BLaER1 treated with 17β-estradiol and CSF1 and Interleukin-3, amounts not matched to agents 10 nM and 100 nM (cell line): ENCODE results near the gene GHRH.

Experiments
- H3K27ac ChIP-seq, 11 experiments: shearing (Covaris generic); formaldehyde crosslinking; 2 replicates each; pipeline ENCODE4 v1.8.1; 2022
- H3K27me3 ChIP-seq, 11 experiments: shearing (Covaris generic); formaldehyde crosslinking; 2 replicates each; pipeline ENCODE4 v1.8.1; 2022
- H3K36me3 ChIP-seq, 11 experiments: shearing (Covaris generic); formaldehyde crosslinking; 2 replicates each; pipeline ENCODE4 v1.8.1; 2022
- H3K4me1 ChIP-seq, 10 experiments: shearing (Covaris generic); formaldehyde crosslinking; 2 replicates each; pipeline ENCODE4 v1.8.1; 2022
- H3K4me2 ChIP-seq, 11 experiments: shearing (Covaris generic); formaldehyde crosslinking; 2 replicates each; pipeline ENCODE4 v1.8.1; 2022
- H3K4me3 ChIP-seq, 10 experiments: shearing (Covaris generic); formaldehyde crosslinking; 2 replicates each; pipeline ENCODE4 v1.8.1; 2022
- H3K9ac ChIP-seq, 11 experiments: shearing (Covaris generic); formaldehyde crosslinking; 2 replicates each; pipeline ENCODE4 v1.8.1; 2022
- H3K9me3 ChIP-seq, 11 experiments: shearing (Covaris generic); formaldehyde crosslinking; replicated peaks in 1 of 11; 2 replicates each; pipeline ENCODE4 v1.8.1; 2022
- H4K20me1 ChIP-seq, 11 experiments: shearing (Covaris generic); formaldehyde crosslinking; 2 replicates each; pipeline ENCODE4 v1.8.1; 2022
- Cebpa-rat ChIP-seq, 11 experiments: shearing (Covaris generic); IDR thresholded peaks; 2 replicates each; pipeline ENCODE4 v1.8.1; 2022

The GHRH gene

GRCh38 chr20:37243076-37243936 is 18.3 kb downstream of the GHRH start:
- Histone ChIP-seq H3K27ac (no peak overlapping the region), H3K36me3 (peaks cover 65 to 80% (median 74%) of the 10 kb centered on the region in 11 experiments), H3K27me3 (no peaks in the 10 kb centered on the region), H3K4me3 (no peak overlapping the region), H3K9me3 (no peaks in the 10 kb centered on the region), H3K9ac (no peak overlapping the region), H4K20me1 (peaks cover 0 to 31% (median 8%) of the 10 kb centered on the region in 11 experiments; a peak in 8 of 22 replicates), H3K4me2 (no peak overlapping the region), H3K4me1 (peaks cover 0 to 2% (median 0%) of the 10 kb centered on the region in 10 experiments; a peak in 2 of 20 replicates)
- no peak for TF ChIP-seq Cebpa-rat (IDR thresholded peaks at IDR 0.05)

GRCh38 chr20:37242503-37242902 is 19.1 kb downstream of the GHRH start:
- Histone ChIP-seq H3K4me3 (no peak overlapping the region), H3K9ac (no peak overlapping the region), H3K4me2 (no peak overlapping the region), H3K27me3 (no peaks in the 10 kb centered on the region), H3K4me1 (no peaks in the 10 kb centered on the region), H3K27ac (no peak overlapping the region), H3K36me3 (peaks cover 73 to 88% (median 82%) of the 10 kb centered on the region in 11 experiments), H3K9me3 (no peaks in the 10 kb centered on the region), H4K20me1 (peaks cover 0 to 34% (median 8%) of the 10 kb centered on the region in 11 experiments; a peak in 8 of 22 replicates)
- no peak for TF ChIP-seq Cebpa-rat (IDR thresholded peaks at IDR 0.05)

- peaks cover 93 to 100% (median 97%) of the 10 kb centered on the region in 11 experiments for H3K36me3 ChIP-seq
Measured at GRCh38 chr20:37240337-37241067, 21.1 kb downstream of the GHRH start.

GRCh38 chr20:37238935-37239451 is 22.6 kb downstream of the GHRH start:
- Histone ChIP-seq H3K4me3 (no peak overlapping the region), H3K27ac (no peak overlapping the region), H4K20me1 (peaks cover 0 to 38% (median 19%) of the 10 kb centered on the region in 11 experiments; a peak in 15 of 22 replicates), H3K4me2 (no peak overlapping the region), H3K9ac (no peak overlapping the region), H3K4me1 (peaks cover 0 to 15% (median 10%) of the 10 kb centered on the region in 10 experiments; a peak in 14 of 20 replicates), H3K9me3 (no peaks in the 10 kb centered on the region), H3K27me3 (no peaks in the 10 kb centered on the region), H3K36me3 (peaks cover 100% of the 10 kb centered on the region in 11 experiments)
- no peak for TF ChIP-seq Cebpa-rat (IDR thresholded peaks at IDR 0.05)

More at GRCh38 chr20:37240337-37241067, 21.1 kb downstream of the GHRH start:
- no peak for TF ChIP-seq Cebpa-rat (IDR thresholded peaks at IDR 0.05)
- Histone ChIP-seq H3K9me3 (no peaks in the 10 kb centered on the region), H3K9ac (no peak overlapping the region), H4K20me1 (peaks cover 0 to 34% (median 8%) of the 10 kb centered on the region in 11 experiments; a peak in 10 of 22 replicates), H3K4me3 (no peak overlapping the region), H3K27me3 (no peaks in the 10 kb centered on the region), H3K4me1 (peaks cover 0 to under 1% (median 0%) of the 10 kb centered on the region in 10 experiments; a peak in 2 of 20 replicates), H3K27ac (no peak overlapping the region), H3K4me2 (no peak overlapping the region)

- H3K27me3 ChIP-seq = no peaks in the 10 kb centered on the region
- H3K4me3 ChIP-seq = no peak overlapping the region
- peaks cover 0 to 20% (median 11%) of the 10 kb centered on the region in 10 experiments; a peak in 14 of 20 replicates for H3K4me1 ChIP-seq
- H3K27ac ChIP-seq = no peak overlapping the region
- peaks cover 100% of the 10 kb centered on the region in 11 experiments for H3K36me3 ChIP-seq
- TF ChIP-seq Cebpa-rat (IDR thresholded peaks at IDR 0.05) = no peak
- H4K20me1 ChIP-seq = peaks cover 0 to 38% (median 21%) of the 10 kb centered on the region in 11 experiments; a peak in 15 of 22 replicates
- H3K4me2 ChIP-seq = no peak overlapping the region
- H3K9ac ChIP-seq = no peak overlapping the region
- no peaks in the 10 kb centered on the region for H3K9me3 ChIP-seq
Measured at GRCh38 chr20:37238426-37238825, 23.2 kb downstream of the GHRH start.

GRCh38 chr20:37237656-37238055 is 24.0 kb downstream of the GHRH start:
- Histone ChIP-seq H3K36me3 (peaks cover 100% of the 10 kb centered on the region in 11 experiments), H3K27ac (no peak overlapping the region), H3K4me1 (peaks cover 0 to 20% (median 11%) of the 10 kb centered on the region in 10 experiments; a peak in 14 of 20 replicates)

GRCh38 chr20:37236462-37236861 is 25.2 kb downstream of the GHRH start:
- Histone ChIP-seq H3K9me3 (no peaks in the 10 kb centered on the region), H3K4me3 (no peak overlapping the region), H4K20me1 (peaks cover 0 to 56% (median 23%) of the 10 kb centered on the region in 11 experiments; a peak in 16 of 22 replicates), H3K4me2 (no peak overlapping the region), H3K36me3 (peaks cover 100% of the 10 kb centered on the region in 11 experiments), H3K27ac (no peak overlapping the region), H3K9ac (no peak overlapping the region), H3K27me3 (no peaks in the 10 kb centered on the region), H3K4me1 (peaks cover 0 to 20% (median 11%) of the 10 kb centered on the region in 10 experiments; a peak in 14 of 20 replicates)
- TF ChIP-seq Cebpa-rat (IDR thresholded peaks at IDR 0.05) = no peak

More at GRCh38 chr20:37237656-37238055, 24.0 kb downstream of the GHRH start:
- H4K20me1 ChIP-seq = peaks cover 0 to 44% (median 22%) of the 10 kb centered on the region in 11 experiments; a peak in 16 of 22 replicates
- H3K9me3 ChIP-seq = no peaks in the 10 kb centered on the region
- no peak overlapping the region for H3K4me2 ChIP-seq
- no peak for TF ChIP-seq Cebpa-rat (IDR thresholded peaks at IDR 0.05)
- H3K9ac ChIP-seq = no peak overlapping the region
- H3K27me3 ChIP-seq = no peaks in the 10 kb centered on the region
- no peak overlapping the region for H3K4me3 ChIP-seq

- peak overlapping the region in 5 of 11 experiments; percentile 38 to 60 (median 47); a peak in 9 of 22 replicates for H3K4me2 ChIP-seq
- no peak for TF ChIP-seq Cebpa-rat (IDR thresholded peaks at IDR 0.05)
- peaks cover 0 to 20% (median 11%) of the 10 kb centered on the region in 10 experiments; a peak in 14 of 20 replicates for H3K4me1 ChIP-seq
- H4K20me1 ChIP-seq = peaks cover 0 to 57% (median 22%) of the 10 kb centered on the region in 11 experiments; a peak in 16 of 22 replicates
- H3K27me3 ChIP-seq = no peaks in the 10 kb centered on the region
- no peak overlapping the region for H3K4me3 ChIP-seq
- H3K9me3 ChIP-seq = no peaks in the 10 kb centered on the region
- H3K36me3 ChIP-seq = peaks cover 100% of the 10 kb centered on the region in 11 experiments
- H3K9ac ChIP-seq = peak overlapping the region in 4 of 11 experiments; percentile 29 to 44 (median 34); a peak in 4 of 22 replicates
- no peak overlapping the region for H3K27ac ChIP-seq
Measured at GRCh38 chr20:37235065-37235464, 26.5 kb downstream of the GHRH start.
